Cerebellar cortex (tissue), 1 donor: ENCODE measurements around the gene NUDT4.
A peak's percentile ranks its signal among the peaks of the same experiment; 100 is the strongest.
"Not testable (repeated sequence)": the region's sequence is repeated elsewhere in the genome, so short reads cannot be mapped to it uniquely, and the experiment has no call there.

Experiments used
- DNase-seq: peaks from one replicate; pipeline ENCODE4 v3.0.0-alpha.2; 2015; ENCODE audit warnings: low spot score

The NUDT4 gene

GRCh38 chr12:93368766-93369165, 9.0 kb upstream of the NUDT4 start:
- no peak for DNase-seq

DNA sequence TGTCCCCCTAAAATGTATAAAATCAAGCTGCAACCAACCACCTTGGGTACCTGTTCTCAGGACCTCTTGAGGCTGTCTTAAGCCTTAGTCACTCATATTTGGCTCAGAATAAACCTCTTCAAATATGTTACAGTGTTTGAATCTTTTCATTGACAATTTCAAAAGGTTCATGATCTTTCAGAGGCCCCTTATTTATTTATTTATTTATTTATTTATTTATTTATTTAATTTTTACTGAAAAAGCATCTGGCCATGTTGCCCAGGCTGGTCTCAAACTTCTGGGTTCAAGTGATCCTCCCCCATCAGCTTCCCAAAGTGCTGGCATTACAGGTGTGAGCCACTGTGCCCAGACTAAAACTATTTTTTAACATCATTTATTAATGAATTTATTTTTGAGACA, 8.2 kb upstream of the NUDT4 start:
- DNase-seq: no peak

GRCh38 chr12:93370947-93371346, 6.8 kb upstream of the NUDT4 start:
- no peak for DNase-seq

- DNase-seq: no peak
Measured at GRCh38 chr12:93373961-93374656, 3.6 kb upstream of the NUDT4 start.

GRCh38 chr12:93375906-93376305, 1.8 kb upstream of the NUDT4 start:
- DNase-seq: no peak

- peak; percentile 60 for DNase-seq
Measured at GRCh38 chr12:93376436-93377251, 1.1 kb upstream of the NUDT4 start.

- peak; percentile 56 for DNase-seq
Measured at GRCh38 chr12:93378196-93378997, 672 bp downstream of the NUDT4 start.

GRCh38 chr12:93378998-93379325, 1.2 kb downstream of the NUDT4 start:
- DNase-seq: no peak

DNA sequence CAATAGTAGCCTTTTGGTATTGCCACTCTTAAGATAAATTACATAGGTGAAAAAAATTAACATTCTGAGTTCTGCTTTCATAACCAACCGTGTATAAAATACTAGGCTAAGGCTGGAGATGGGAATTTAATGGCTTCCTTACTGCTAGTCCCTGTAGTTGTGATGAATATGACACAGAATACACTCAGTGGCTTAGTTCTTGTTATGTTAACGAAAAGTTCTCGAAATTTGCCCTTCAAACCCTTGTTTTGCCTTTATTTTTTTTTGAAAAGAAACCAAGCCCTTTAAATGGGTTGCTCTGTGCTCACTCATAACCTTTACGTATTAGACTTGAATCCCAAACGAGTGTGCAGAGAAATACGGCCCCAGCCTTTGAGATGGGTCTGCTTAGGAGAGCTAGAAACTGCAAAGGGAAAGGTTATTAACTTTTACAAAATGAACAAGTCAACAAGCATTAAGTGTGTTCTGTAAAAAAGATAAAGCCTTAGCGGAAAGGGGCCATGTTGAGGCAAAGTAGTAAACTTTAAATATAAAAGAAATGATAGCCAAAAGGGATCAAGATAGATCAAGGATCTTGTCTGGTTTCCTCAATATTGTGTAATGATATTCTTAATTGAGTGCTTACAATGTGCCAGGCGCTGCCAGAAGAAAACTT, 1.7 kb downstream of the NUDT4 start:
- DNase-seq: peak; percentile 40

- DNase-seq: no peak
Measured at GRCh38 chr12:93379981-93380361, 2.2 kb downstream of the NUDT4 start.

DNA sequence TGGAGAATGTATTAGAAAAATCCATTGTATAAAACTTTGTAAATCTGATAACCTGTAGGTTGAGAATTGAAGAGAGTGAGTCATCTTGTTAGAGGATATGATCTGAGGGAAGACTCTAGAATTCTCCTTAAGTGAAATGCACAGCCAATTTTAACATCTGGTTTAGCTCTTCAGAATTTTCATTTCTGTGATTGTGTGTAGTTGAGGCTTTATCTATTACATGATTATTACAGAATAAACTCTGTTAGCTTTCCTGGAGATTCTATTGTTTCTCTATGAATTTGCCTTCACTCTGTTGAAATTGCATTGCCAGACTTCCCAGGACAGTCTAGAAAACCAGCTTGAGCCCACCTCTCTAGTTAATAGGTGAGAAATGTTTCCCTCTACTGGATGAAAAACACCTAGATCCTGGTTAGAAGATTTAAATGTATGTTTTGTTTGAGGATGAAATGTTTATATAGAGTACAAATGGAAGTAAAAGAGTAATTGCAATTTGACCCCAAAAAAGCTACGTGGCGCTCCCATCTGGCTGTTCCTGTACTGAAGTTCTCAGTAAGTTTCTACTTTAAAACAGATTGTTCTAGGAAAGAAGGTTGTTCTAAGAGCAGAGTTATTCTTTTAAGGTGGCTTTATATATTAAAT, 2.9 kb downstream of the NUDT4 start:
- peak; percentile 34 for DNase-seq

GRCh38 chr12:93381161-93381975, 3.6 kb downstream of the NUDT4 start:
- DNase-seq: no peak

- not testable (repeated sequence) for DNase-seq
Measured at GRCh38 chr12:93381976-93382437, 4.3 kb downstream of the NUDT4 start.

GRCh38 chr12:93387780-93388179, 10.1 kb downstream of the NUDT4 start:
- DNase-seq: no peak

DNA sequence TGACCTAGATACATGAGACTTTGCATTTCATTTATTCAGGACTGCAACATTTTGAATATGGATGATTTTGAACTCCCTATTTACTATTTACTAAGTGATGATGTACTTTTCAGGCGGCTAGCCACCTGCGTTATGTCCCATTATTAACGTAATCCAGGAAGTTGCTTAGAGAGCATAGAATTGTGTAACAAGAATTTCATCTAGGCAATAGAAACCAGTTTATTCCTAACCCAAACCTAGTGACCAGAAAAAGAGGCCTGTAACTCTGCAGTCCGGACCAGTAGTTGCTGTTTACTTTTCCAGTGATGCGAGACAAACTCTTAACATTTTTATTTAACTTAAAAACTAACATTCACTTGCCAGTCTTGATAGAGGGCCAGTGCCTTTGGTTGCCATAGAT, 12.3 kb downstream of the NUDT4 start:
- DNase-seq: no peak

GRCh38 chr12:93390549-93391297, 13.0 kb downstream of the NUDT4 start:
- no peak for DNase-seq

- no peak for DNase-seq
Measured at GRCh38 chr12:93393425-93393824, 15.7 kb downstream of the NUDT4 start.

DNA sequence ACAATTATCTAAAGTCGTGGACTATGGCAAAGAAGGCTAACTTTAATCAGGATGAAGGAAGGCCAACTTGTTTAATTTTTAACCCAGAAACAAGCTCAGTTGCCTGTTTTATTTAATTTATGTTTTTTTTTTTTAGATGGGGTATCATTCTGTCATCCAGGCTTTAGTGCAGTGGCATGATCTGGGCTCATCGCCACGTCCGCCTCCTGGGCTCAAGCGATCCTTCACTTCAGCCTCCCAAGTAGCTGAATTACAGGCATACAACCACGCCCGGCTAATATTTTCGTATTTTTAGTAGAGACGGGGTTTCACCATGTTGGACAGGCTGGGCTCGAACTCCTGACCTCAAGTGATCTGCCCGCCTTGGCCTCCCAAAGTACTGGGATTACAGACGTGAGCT, 19.7 kb downstream of the NUDT4 start:
- no peak for DNase-seq

- DNase-seq: not testable (repeated sequence)
Measured at GRCh38 chr12:93399183-93399863, 21.6 kb downstream of the NUDT4 start.
